Loucy (cell line): ENCODE results near the gene RPP21.

ENCODE experiments used
- H2AFZ ChIP-seq: fragments of 200-600 bp; sonication (generic); 2 replicates; pipeline ENCODE4 v1.6.0; 2016; ENCODE audit warnings: antibody characterized with exemption, mild to moderate bottlenecking, low read length, moderate library complexity
- H3F3A ChIP-seq: fragments of 200-600 bp; 2 replicates; pipeline ENCODE4 v1.6.0; 2016; ENCODE audit warnings: antibody characterized with exemption, low read depth, mild to moderate bottlenecking
- H3K27me3 ChIP-seq: fragments of 200-600 bp; sonication (generic); 2 replicates; pipeline ENCODE4 v1.6.1; 2014; ENCODE audit warnings: low read length, mild to moderate bottlenecking; ENCODE audit not compliant: insufficient read depth, poor library complexity, severe bottlenecking
- H3K36me3 ChIP-seq: fragments of 200-600 bp; sonication (generic); 2 replicates; pipeline ENCODE4 v1.6.1; 2016; ENCODE audit warnings: low read length; ENCODE audit not compliant: insufficient read depth
- H3K4me1 ChIP-seq: fragments of 200-600 bp; sonication (generic); 2 replicates; pipeline ENCODE4 v1.5.1; 2014; ENCODE audit warnings: low read length, mild to moderate bottlenecking; ENCODE audit not compliant: insufficient read depth, poor library complexity, severe bottlenecking
- H3K4me2 ChIP-seq: fragments of 200-600 bp; sonication (generic); 2 replicates; pipeline ENCODE4 v1.6.0; 2014; ENCODE audit warnings: antibody characterized with exemption, low read length, low read depth, mild to moderate bottlenecking; ENCODE audit not compliant: poor library complexity, severe bottlenecking
- H3K4me3 ChIP-seq: fragments of 200-600 bp; sonication (generic); 2 replicates; pipeline ENCODE4 v1.5.1; 2014; ENCODE audit warnings: low read length, mild to moderate bottlenecking, mixed read lengths; ENCODE audit not compliant: poor library complexity, severe bottlenecking
- H3K79me2 ChIP-seq: fragments of 200-600 bp; sonication (generic); 2 replicates; pipeline ENCODE4 v1.6.1; 2014; ENCODE audit warnings: low read length; ENCODE audit not compliant: insufficient read depth
- H3K9ac ChIP-seq: fragments of 200-600 bp; sonication (generic); 2 replicates; pipeline ENCODE4 v1.6.0; 2014; ENCODE audit warnings: mild to moderate bottlenecking, low read depth, low read length, moderate library complexity; ENCODE audit not compliant: poor library complexity, severe bottlenecking
- H3K9me2 ChIP-seq: fragments of 200-600 bp; sonication (generic); replicated peaks from 2 replicates; pipeline ENCODE4 v1.6.1; 2016; ENCODE audit warnings: low read depth, low read length, mixed read lengths
- H3K9me3 ChIP-seq: fragments of 200-600 bp; sonication (generic); 2 replicates; pipeline ENCODE4 v1.6.1; 2014; ENCODE audit warnings: mild to moderate bottlenecking, antibody characterized with exemption, low read length, low read depth; ENCODE audit not compliant: insufficient read depth
- H4K20me1 ChIP-seq: fragments of 200-600 bp; sonication (generic); 2 replicates; pipeline ENCODE4 v1.6.0; 2014; ENCODE audit warnings: antibody characterized with exemption, low read length, mild to moderate bottlenecking; ENCODE audit not compliant: insufficient read depth, poor library complexity, severe bottlenecking
- CTCF ChIP-seq: fragments of 200-600 bp; sonication (generic); conservative IDR thresholded peaks from 2 replicates; pipeline ENCODE4 v1.5.1; 2014; ENCODE audit warnings: mild to moderate bottlenecking, antibody characterized with exemption, low read length
- EZH2phosphoT487 ChIP-seq: fragments of 200-600 bp; IDR thresholded peaks from 2 replicates; pipeline ENCODE4 v1.6.1; 2018; ENCODE audit warnings: antibody characterized with exemption, mild to moderate bottlenecking, moderate library complexity, borderline replicate concordance

RPP21 gene

GRCh38 chr6:30344868-30345671 lies at the start of gene RPP21:
RPP21 (plus strand) TSS chr6:30345156; CDS start chr6:30345172, 16 bp downstream.
- Histone ChIP-seq H3K4me3 (peak within 1 kb of the TSS; percentile 87), H3F3A (no peaks in the 10 kb centered on the region), H3K79me2 (peaks cover 12% of the 10 kb centered on the region), H2AFZ (peak within 1 kb of the TSS; percentile 73), H3K4me1 (peaks cover 13% of the 10 kb centered on the region), H3K27me3 (no peaks in the 10 kb centered on the region), H3K36me3 (peaks cover 21% of the 10 kb centered on the region; the same call in 1 of the 2 replicates), H3K9ac (peak within 1 kb of the TSS; percentile 81), H3K9me3 (no peaks in the 10 kb centered on the region), H3K4me2 (peak within 1 kb of the TSS; percentile 91), H4K20me1 (no peaks in the 10 kb centered on the region), H3K9me2 (no peaks in the 10 kb centered on the region)
- TF ChIP-seq CTCF = no peak
- TF ChIP-seq EZH2phosphoT487 = no peak

GRCh38 chr6:30295837-30296236 lies 49.1 kb upstream of the RPP21 start:
- Histone ChIP-seq H3K4me3 (no peak overlapping the region), H3F3A (no peaks in the 10 kb centered on the region), H3K36me3 (peaks cover 40% of the 10 kb centered on the region; the same call in 1 of the 2 replicates), H3K9me2 (no peaks in the 10 kb centered on the region), H3K27me3 (no peaks in the 10 kb centered on the region), H3K9ac (no peak overlapping the region), H4K20me1 (no peaks in the 10 kb centered on the region), H3K9me3 (no peaks in the 10 kb centered on the region), H3K79me2 (no peaks in the 10 kb centered on the region), H3K4me2 (no peak overlapping the region), H3K4me1 (no peaks in the 10 kb centered on the region), H2AFZ (no peak overlapping the region)
- TF ChIP-seq EZH2phosphoT487 (no peak), CTCF (no peak)

- no peak for TF ChIP-seq CTCF
- TF ChIP-seq EZH2phosphoT487 = no peak
- no peaks in the 10 kb centered on the region for H3K27me3 ChIP-seq
- H3K36me3 ChIP-seq = peaks cover 12% of the 10 kb centered on the region; the same call in 1 of the 2 replicates
- no peak overlapping the region for H3K9ac ChIP-seq
- peaks cover 37% of the 10 kb centered on the region for H4K20me1 ChIP-seq
- no peaks in the 10 kb centered on the region for H3K4me1 ChIP-seq
- H3F3A ChIP-seq = no peaks in the 10 kb centered on the region
- no peak overlapping the region for H2AFZ ChIP-seq
- no peaks in the 10 kb centered on the region for H3K9me2 ChIP-seq
- peaks cover 57% of the 10 kb centered on the region for H3K79me2 ChIP-seq
- H3K4me3 ChIP-seq = no peak overlapping the region
- no peaks in the 10 kb centered on the region for H3K9me3 ChIP-seq
- H3K4me2 ChIP-seq = no peak overlapping the region
Measured at GRCh38 chr6:30304002-30304401, 41.0 kb upstream of the RPP21 start.
